Lung (tissue), 12 donors: Measurements from ENCODE around the gene ASH1L. TPM values are rescaled to one million over a fixed set of nuclear protein-coding genes. Genes with fewer than 3 reads are reported as not detected.
A peak's percentile ranks its signal among the peaks of the same experiment; 100 is the strongest.

Source experiments
- ATAC-seq: fragments of 200-7000 bp; cut with Tn5 transposase; one replicate; pipeline ENCODE4 v1.9.1; 2020; ENCODE audit warnings: moderate number of reproducible peaks; ENCODE audit not compliant: insufficient read depth, low FRiP score
- DNase-seq, 3 donors: peaks; one replicate each; pipeline ENCODE4 v3.0.0-alpha.2; 2013 to 2017
- H3K27ac ChIP-seq, 2 donors: one replicate each; pipeline ENCODE4 v1.5.1; 2013; ENCODE audit warnings: mild to moderate bottlenecking in 2 of 2, moderate library complexity in 2 of 2, control low read depth in 1 of 2, inconsistent platforms in 1 of 2, low read depth in 1 of 2, low read length in 1 of 2
- H3K27me3 ChIP-seq, 3 donors: one replicate each; pipeline ENCODE4 v1.5.1; 2013; ENCODE audit warnings: low read length in 2 of 3; ENCODE audit not compliant: control insufficient read depth in 3 of 3, insufficient read depth in 3 of 3
- H3K36me3 ChIP-seq, 4 donors: one replicate each; pipeline ENCODE4 v1.5.1; 2013; ENCODE audit warnings: low read length in 4 of 4, mild to moderate bottlenecking in 1 of 4, moderate library complexity in 1 of 4; ENCODE audit not compliant: control insufficient read depth in 4 of 4, insufficient read depth in 4 of 4
- H3K4me1 ChIP-seq, 5 donors: one replicate each; pipeline ENCODE4 v1.5.1; 2013; ENCODE audit warnings: low read length in 5 of 5, mild to moderate bottlenecking in 2 of 5, moderate library complexity in 1 of 5; ENCODE audit not compliant: control insufficient read depth in 5 of 5, insufficient read depth in 5 of 5
- H3K4me3 ChIP-seq: one replicate; pipeline ENCODE4 v1.5.1; 2013; ENCODE audit warnings: mild to moderate bottlenecking, control low read depth, moderate library complexity
- H3K9ac ChIP-seq, 2 donors: one replicate each; pipeline ENCODE4 v1.5.1; 2013; ENCODE audit warnings: low read length in 2 of 2, control low read depth in 1 of 2; ENCODE audit not compliant: insufficient read depth in 1 of 2
- H3K9me3 ChIP-seq, 4 donors: one replicate each; pipeline ENCODE4 v1.5.1; 2013; ENCODE audit warnings: low read length in 3 of 4, mild to moderate bottlenecking in 1 of 4, moderate library complexity in 1 of 4; ENCODE audit not compliant: control insufficient read depth in 4 of 4, insufficient read depth in 3 of 4
- CTCF ChIP-seq: IDR thresholded peaks from 2 replicates; pipeline ENCODE4 v1.5.1; 2012; ENCODE audit warnings: mild to moderate bottlenecking; ENCODE audit errors: control extremely low read depth, extremely low read depth
- WGBS, 2 donors: extraction: QIAGEN DNeasy Blood & Tissue Kit; methylation state at CpG; one replicate each; pipeline ENCODE4 v1.1.7; 2013; 5-methylcytosine and 5-hydroxymethylcytosine counted together
- polyA plus RNA-seq, 2 donors: library from polyadenylated mRNA; stranded (reverse); fragments of 200-250 nt; gene quantifications; one replicate each; pipeline ENCODE4 v1.2.1, GENCODE V29; 2013
- total RNA-seq, 2 donors: library from RNA; depleted of rRNA in 1 of 2; stranded (reverse); fragments of >200 nt in 1 of 2; gene quantifications; one replicate each; pipeline ENCODE4 v1.2.1, GENCODE V29; 2014 to 2021
- donor health status: control.
- donor health status: control.
- donor health status: Bipolar disorder and iron deficiency.
- donor health status: healthy.
- donor health status: DM: yes; HTN: yes; CAD: no.

The ASH1L gene
- total and polyA plus RNA-seq, 4 donors, result 8.1 to 92.5 (median 27.5) TPM

GRCh38 chr1:155379631-155380090 is 182.9 kb downstream of the ASH1L start:
- Histone ChIP-seq H3K36me3 (peaks cover 9 to 28% (median 21%) of the 10 kb centered on the region in 4 donors), H3K9me3 (no peaks in the 10 kb centered on the region), H3K4me3 (no peak overlapping the region), H3K4me1 (peaks cover 0 to 7% (median 0%) of the 10 kb centered on the region in 5 donors), H3K27me3 (no peaks in the 10 kb centered on the region), H3K9ac (no peak overlapping the region), H3K27ac (peak overlapping the region in 1 of 2 donors; percentile 45)
- no peak for TF ChIP-seq CTCF
- DNase-seq, result peak in 2 of 3 donors; percentile 48 to 71
- no peak for ATAC-seq

- H3K27ac ChIP-seq, result peak overlapping the region in 1 of 2 donors; percentile 53
- no peaks in the 10 kb centered on the region for H3K9me3 ChIP-seq
- H3K9ac ChIP-seq, result no peak overlapping the region
- WGBS, 2 donors, result 43 to 78% methylated on average over 3 of the region's 3 CpGs
- H3K4me1 ChIP-seq, result peaks cover 0 to 7% (median 0%) of the 10 kb centered on the region in 5 donors
- H3K27me3 ChIP-seq, result no peaks in the 10 kb centered on the region
- H3K4me3 ChIP-seq, result no peak overlapping the region
- DNase-seq, result no peak
- TF ChIP-seq CTCF, result no peak
- ATAC-seq, result no peak
- peaks cover 9 to 32% (median 21%) of the 10 kb centered on the region in 4 donors for H3K36me3 ChIP-seq
Observed at GRCh38 chr1:155379180-155379579, 183.4 kb downstream of the ASH1L start.

GRCh38 chr1:155360051-155360450 is 202.6 kb downstream of the ASH1L start:
- Histone ChIP-seq H3K27ac (no peak overlapping the region), H3K27me3 (no peaks in the 10 kb centered on the region), H3K4me1 (no peaks in the 10 kb centered on the region), H3K9ac (no peak overlapping the region), H3K9me3 (no peaks in the 10 kb centered on the region), H3K36me3 (peaks cover 7 to 29% (median 19%) of the 10 kb centered on the region in 4 donors), H3K4me3 (no peak overlapping the region)
- no peak for TF ChIP-seq CTCF
- DNase-seq (no peak), ATAC-seq (no peak)
- WGBS, 2 donors, result 84 to 100% methylated on average over 1 of the region's 1 CpG

- Histone ChIP-seq H3K9me3 (no peaks in the 10 kb centered on the region), H3K9ac (no peak overlapping the region), H3K36me3 (peaks cover 18 to 39% (median 27%) of the 10 kb centered on the region in 4 donors), H3K4me1 (no peaks in the 10 kb centered on the region), H3K4me3 (no peak overlapping the region), H3K27ac (no peak overlapping the region), H3K27me3 (no peaks in the 10 kb centered on the region)
- WGBS, 2 donors, result 93 to 97% methylated on average over 6 of the region's 6 CpGs
- no peak for DNase-seq
- no peak for ATAC-seq
- TF ChIP-seq CTCF, result no peak
Observed at GRCh38 chr1:155352631-155353030, 210.0 kb downstream of the ASH1L start.
